HG02938 (cell line): ENCODE data around the gene KCNIP2.
"Not testable (repeated sequence)": the region's sequence is repeated elsewhere in the genome, so short reads cannot be mapped to it uniquely, and the experiment has no call there.

Experiments
- ATAC-seq: cut with Tn5 transposase; IDR thresholded peaks from one replicate; pipeline ENCODE4 v1.9.1; 2021; ENCODE audit warnings: mild to moderate bottlenecking, moderate library complexity; ENCODE audit not compliant: unreplicated experiment

Gene KCNIP2

DNA sequence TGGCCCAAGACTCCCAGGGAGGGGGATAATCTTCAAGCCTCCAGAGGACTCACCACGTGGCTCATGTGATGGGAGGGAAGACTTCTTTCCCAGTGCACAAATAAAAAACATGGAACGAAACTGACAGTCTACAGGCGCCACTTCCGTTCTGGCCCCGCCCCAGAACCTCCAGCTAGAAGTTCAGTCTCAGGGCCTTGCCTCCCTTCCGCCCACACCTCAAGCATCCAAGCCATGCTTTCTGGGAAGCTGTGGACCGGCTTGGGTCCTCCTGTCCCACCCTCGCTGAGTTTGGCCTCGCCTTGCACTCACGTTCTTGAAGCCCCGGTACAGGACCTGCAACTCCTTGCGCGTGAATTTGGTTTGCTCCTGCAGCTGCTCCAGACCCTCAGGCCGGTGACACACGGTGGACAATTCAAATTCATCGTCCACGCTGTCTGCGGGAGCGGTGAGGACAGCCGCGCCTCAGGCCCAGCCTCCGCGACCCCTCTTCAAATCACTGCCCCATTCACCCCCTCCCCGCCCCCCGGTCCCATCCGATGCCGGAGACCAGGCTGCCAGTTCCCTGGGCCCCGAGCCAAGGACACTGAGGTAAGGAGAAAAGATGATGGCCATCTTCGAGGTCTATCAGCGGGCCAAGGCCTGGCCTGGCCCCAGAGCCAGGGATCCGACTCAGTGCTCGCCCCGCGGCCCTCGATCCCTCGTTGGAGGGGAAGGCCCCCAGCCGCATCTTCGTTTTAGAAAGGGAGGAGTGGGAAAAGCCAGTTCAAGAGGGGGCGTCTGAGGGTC is 14.6 kb downstream of the KCNIP2 start:
- ATAC-seq = no peak

DNA sequence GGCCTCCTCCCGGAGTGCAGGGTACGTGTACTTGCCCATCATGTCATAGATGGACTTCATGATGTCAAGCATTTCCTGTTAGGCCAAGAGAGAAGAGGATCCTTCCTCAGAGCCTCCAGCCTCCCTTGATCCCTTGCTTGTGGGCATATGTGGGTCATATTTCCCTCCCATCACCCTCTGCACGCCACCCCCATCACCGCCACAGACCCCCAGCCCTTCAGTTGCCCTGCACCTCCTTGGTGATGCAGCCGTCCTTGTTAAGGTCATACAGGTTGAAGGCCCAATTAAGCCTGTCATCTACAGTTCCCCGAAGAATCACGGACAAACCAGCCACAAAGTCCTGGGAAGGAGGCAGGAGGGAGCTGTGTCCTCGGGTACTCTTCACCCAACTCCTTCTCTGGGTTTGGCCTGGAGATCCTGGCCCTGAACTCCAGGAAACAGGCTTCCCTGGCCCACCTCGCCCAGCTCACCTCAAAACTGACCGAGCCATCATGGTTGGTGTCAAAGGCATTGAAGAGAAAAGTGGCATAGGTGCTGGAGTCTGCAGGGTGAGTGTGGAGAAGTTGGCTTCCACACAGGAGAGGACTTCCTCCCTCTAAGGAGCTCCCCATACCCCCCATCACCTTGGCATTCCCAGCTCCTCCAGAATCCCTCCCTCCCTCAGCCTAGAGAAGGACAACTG is 15.5 kb downstream of the KCNIP2 start:
- no peak for ATAC-seq

GRCh38 chr10:101826852-101827434 is 16.7 kb downstream of the KCNIP2 start:
- ATAC-seq = no peak

DNA sequence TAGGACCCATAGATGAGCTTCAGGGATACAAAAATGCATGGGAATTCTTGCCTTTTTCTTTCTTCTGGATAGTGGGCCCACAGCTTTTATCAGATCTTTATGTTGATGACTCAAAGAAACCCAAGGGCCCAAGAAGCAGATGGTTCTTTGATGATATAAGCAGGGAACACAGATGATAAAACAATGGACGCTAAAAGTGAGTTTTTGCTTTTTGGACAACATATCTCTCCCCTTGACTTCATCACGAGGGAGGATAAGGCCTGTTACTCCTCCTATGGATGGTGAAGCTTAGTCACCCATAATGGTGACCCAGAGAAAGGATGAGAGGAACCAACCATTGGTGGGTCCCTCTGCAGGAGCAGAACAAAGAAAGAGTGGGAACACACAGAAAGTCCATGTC is 18.9 kb downstream of the KCNIP2 start:
- ATAC-seq = no peak

- peak; percentile 9 for ATAC-seq
Measured at GRCh38 chr10:101818872-101819633, 24.5 kb downstream of the KCNIP2 start.

GRCh38 chr10:101818119-101818871 is 25.3 kb downstream of the KCNIP2 start, which contains the start of gene OGA:
OGA (minus strand) TSS chr10:101818444; CDS start chr10:101818022, 422 bp downstream.
- peak; percentile 85 for ATAC-seq

DNA sequence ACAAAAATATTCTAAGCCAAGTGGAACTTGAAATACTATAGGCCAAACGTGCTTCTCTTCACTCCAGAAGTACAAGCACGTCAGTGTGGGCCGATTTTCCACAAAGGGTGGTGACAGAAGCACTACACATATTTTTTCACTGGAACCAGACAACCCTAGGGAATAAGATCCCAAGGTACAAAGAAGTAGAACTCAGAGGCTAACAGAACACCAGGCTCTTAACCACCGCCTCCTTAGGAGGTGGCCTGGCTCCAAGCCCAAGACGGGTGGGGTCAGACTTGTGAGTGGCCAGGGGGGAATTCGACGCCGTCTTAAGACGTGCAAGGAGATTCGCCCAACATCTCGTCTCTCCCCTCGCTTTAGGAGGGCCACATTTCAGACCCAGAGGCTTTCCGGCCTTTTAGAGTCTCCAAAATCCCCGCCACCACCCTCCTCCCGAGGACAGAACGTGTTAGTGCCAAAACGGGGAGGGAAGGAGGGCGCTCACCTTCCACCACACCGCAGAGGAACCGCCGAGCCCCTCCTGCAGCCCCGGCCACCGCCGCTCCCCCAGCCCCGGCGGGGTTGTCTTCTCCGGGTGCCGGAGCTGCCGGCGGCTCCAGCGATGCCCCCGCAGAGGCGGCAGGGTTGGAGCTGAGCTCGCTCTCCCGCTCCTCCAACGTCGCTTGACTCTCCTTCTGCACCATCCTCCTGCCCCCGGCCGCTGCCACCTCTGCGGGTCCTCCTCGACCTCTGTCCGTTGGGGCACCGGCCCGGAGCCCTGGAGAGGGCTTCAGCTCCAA is 26.1 kb downstream of the KCNIP2 start:
- no peak for ATAC-seq

DNA sequence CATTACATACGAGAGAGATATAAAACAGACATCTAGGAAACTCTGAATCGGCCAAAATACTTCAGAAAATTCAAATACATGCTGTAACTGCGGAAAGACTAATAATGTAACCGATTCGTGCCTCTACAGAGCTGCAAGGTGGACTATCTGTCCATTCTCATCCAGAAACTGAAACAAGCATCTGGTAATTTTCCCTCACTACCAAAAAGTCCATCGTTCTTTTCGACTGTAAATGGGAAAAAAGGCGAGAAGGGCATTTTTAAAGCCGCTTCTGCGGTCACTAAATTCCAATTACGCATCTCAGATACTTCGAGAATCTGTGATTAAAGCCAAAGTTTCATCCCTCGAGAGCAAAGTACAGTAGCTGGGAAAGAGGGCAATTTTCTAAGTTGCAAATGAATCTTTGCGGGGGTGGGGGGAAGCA is 26.7 kb downstream of the KCNIP2 start:
- no peak for ATAC-seq

DNA sequence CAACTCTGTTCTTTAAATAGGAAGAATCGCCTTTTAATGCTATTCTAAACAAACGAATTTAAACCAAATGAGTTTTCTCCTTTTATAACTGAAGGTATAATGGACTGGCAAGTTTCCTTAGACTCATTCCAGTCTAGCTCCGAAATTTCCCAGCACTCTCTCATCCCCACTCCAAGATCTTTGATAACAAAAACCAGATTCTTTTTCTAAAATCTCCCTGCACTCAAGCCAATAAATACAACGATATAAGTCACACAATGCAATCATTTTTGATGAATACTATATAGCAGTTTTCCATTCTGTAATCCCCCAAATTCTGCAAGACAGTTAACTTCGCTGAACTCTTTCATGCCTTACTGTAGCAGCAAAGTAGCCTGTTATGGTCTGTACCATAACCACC is 27.2 kb downstream of the KCNIP2 start:
- no peak for ATAC-seq

DNA sequence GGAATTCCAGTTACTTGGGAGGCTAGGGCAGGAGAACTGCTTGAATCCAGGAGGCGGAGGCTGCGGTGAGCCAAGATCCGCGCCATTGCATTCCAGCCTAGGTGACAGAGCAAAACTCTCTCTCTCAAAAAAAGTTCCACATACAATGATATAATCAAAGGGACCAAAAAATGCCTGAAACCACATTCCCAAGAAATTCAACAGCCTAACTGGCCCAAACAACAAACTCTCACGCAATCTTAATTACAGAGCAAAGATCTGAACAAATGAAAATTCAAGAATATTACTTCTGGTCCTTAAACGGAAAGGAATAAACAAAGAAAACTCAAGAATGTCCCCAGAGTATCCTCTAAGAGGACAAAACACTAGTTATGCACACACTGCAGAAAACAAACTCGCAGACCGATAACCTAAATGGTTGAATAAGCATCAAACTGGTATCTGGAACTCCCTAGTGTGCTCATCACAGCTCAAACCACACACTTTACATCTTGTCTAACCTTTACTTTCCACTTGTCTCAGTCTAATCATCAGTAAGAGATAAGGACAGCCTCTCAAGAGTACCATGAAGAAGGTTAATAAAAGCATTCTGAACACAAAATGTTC is 29.0 kb downstream of the KCNIP2 start:
- no peak for ATAC-seq

DNA sequence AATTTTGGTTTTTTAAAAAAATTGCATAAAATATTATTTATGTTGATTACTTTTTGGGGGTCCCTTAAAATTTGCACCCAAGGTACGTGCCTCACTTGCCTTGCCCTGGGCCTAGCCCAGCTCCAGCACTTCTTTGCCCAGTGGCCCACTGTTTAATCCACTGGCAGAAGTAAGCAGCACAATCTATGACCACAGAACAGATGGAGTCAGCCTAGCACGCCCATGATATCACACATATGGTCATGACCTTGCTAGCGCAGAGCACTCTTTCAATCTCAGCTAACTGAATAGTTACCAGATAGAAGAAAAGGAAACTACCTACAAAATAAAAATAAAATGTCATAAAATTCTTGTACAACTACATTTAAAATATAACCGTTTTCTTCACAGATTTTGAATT is 31.0 kb downstream of the KCNIP2 start:
- ATAC-seq = no peak

DNA sequence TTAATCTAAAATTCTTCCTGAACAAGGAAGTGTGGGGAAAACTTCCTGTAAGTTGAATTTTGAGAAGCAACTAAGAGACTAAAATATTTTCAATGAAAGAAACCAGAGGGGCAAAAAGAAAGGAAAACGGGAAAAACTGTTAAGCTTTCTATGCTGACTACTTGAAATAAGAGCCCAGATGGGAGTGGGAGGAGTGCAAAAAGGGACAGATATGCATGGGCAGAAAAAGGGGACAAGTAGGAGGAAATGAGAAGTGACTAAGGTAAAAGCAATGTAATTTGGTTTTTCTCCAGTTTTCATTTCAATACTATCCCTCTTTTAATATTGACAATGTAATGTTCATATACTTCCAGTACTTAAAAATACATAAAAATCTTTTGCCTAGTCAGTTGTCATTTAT is 36.4 kb downstream of the KCNIP2 start:
- ATAC-seq = no peak

GRCh38 chr10:101803511-101803910 is 40.1 kb downstream of the KCNIP2 start:
- no peak for ATAC-seq

- no peak for ATAC-seq
Measured at GRCh38 chr10:101797403-101798059, 46.1 kb downstream of the KCNIP2 start.

- ATAC-seq = no peak
Measured at GRCh38 chr10:101793526-101793925, 50.1 kb downstream of the KCNIP2 start.

DNA sequence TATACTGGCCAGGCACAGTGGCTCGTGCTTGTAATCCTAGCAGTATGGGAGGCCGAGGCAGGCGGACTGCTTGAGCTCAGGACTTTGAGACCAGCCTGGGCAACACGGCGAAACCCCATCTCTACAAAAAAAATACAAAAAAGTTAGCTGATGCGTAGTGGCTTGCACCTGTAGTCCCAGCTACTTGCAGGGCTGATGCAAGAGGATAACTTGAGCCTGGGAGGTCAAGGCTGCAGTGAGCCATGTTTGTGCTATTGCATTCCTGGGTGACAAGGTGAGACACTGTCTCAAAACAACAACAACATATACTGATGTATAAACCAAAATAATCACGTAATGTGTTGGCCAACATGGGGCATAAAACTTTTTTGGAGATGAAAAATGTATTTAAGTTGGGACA is 53.9 kb downstream of the KCNIP2 start:
- no peak for ATAC-seq

DNA sequence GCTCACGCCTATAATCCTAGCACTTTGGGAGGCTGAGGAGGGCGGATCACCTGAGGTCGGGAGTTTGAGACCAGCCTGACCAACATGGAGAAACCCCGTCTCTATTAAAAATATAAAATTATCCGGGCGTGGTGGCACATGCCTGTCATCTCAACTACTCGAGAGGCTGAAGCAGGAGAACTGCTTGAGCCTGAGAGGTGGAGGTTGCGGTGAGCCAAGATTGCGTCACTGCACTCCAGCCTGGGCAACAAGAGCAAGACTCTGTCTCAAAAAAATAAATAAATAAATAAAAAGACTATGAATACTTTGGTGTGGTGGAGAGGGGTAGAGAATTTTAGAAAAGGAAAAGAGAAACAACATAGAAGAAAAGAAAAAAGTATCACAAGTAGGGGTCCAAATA is 54.4 kb downstream of the KCNIP2 start:
- ATAC-seq = not testable (repeated sequence)

GRCh38 chr10:101785801-101786200 is 57.8 kb downstream of the KCNIP2 start:
- ATAC-seq = no peak

DNA sequence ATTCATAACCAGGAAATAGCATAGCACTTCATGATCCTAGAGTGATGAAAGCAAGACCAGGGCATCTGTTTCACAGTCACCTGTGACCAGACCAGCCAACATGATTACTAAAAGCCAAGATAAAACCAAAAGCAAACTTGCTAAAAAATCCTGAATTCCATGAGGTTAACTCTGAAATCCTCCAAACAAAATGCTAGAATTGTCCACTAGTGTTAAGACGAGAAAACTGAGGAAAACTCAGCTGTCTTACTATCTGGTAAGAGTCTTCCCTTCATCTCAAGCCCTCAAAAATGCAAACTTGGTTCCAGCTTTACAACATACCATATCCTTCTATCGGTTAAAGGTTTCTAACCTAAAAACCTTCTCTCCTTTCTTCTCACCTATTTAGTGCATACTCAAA is 59.0 kb downstream of the KCNIP2 start:
- no peak for ATAC-seq
